ENCODE measurements around the gene LHX8. TPM values are rescaled to one million over a fixed set of nuclear protein-coding genes. Genes with fewer than 3 reads are reported as not detected.
"Not testable (repeated sequence)": the region's sequence is repeated elsewhere in the genome, so short reads cannot be mapped to it uniquely, and the experiment has no call there.

LHX8 gene
- polyA plus RNA-seq, 1 donor (not counting 4 experiments of a cell fraction or from before 2014, with no cell fraction given), result not detected

DNA sequence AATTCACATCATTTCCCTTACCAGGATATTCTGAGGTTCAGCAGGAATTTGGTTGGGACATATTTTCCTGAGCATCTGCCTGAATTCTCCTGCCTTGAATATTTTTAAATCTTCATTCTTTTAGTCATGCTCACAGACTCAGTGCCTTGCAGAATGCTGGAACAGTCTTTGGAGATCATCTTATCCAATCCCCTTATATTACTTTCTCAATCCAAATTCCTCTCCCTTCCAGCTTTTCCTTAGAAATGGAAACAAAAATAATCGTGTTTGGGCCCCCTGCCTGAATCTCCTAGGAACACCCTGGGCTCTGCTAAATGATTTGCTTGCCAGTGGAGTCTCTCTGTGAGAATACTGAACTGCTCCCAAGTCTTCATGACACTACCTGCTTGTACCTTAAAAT is 38.4 kb downstream of the LHX8 start:
- DNase-seq (ENCODE audit: low read depth, low spot score), result no peak
- H3K4me1 ChIP-seq (ENCODE audit: control insufficient read depth, extremely low read depth, insufficient read depth, low read length), result no peaks in the 10 kb centered on the region
- H4K20me1 ChIP-seq (ENCODE audit: control insufficient read depth, extremely low read depth, insufficient read depth, low read length), result no peaks in the 10 kb centered on the region
- no peaks in the 10 kb centered on the region for H3K9me3 ChIP-seq (ENCODE audit: control insufficient read depth, low read depth, low read length)
- H2AFZ ChIP-seq (ENCODE audit: control insufficient read depth, low read length), result no peak overlapping the region
- H3K27ac ChIP-seq (ENCODE audit: control insufficient read depth, insufficient read depth, low read length), result no peak overlapping the region
- no peaks in the 10 kb centered on the region for H3K36me3 ChIP-seq (ENCODE audit: control insufficient read depth in 2 of 2, extremely low read depth in 1 of 2, insufficient read depth in 2 of 2, low read length in 2 of 2)
- no peak for FAIRE-seq
- dilution Hi-C loops (cut with MboI; ENCODE audit: extremely low pct_ligation_motif_present, low sequenced_read_pairs), result no loop called here
- H3K9ac ChIP-seq (ENCODE audit: control insufficient read depth, extremely low read depth, insufficient read depth, low read length), result no peak overlapping the region
- H3K4me2 ChIP-seq (ENCODE audit: control insufficient read depth, extremely low read depth, insufficient read depth, low read depth, low read length), result no peak overlapping the region
- no peaks in the 10 kb centered on the region for H3K27me3 ChIP-seq (ENCODE audit: control insufficient read depth, extremely low read depth, insufficient read depth, low read length)
- no peak for TF ChIP-seq EZH2 (IDR thresholded peaks at IDR 0.05; ENCODE audit: low read length)
- TF ChIP-seq, protein P1, sequence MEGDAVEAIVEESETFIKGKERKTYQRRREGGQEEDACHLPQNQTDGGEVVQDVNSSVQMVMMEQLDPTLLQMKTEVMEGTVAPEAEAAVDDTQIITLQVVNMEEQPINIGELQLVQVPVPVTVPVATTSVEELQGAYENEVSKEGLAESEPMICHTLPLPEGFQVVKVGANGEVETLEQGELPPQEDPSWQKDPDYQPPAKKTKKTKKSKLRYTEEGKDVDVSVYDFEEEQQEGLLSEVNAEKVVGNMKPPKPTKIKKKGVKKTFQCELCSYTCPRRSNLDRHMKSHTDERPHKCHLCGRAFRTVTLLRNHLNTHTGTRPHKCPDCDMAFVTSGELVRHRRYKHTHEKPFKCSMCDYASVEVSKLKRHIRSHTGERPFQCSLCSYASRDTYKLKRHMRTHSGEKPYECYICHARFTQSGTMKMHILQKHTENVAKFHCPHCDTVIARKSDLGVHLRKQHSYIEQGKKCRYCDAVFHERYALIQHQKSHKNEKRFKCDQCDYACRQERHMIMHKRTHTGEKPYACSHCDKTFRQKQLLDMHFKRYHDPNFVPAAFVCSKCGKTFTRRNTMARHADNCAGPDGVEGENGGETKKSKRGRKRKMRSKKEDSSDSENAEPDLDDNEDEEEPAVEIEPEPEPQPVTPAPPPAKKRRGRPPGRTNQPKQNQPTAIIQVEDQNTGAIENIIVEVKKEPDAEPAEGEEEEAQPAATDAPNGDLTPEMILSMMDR (optimal IDR thresholded peaks at IDR 0.05 in 1 of 3, IDR thresholded peaks at IDR 0.05 in 1 of 3, conservative IDR thresholded peaks at IDR 0.05 in 1 of 3; ENCODE audit: extremely low read depth in 1 of 3, insufficient read depth in 2 of 3, low read length in 3 of 3), result no peak
- H3K79me2 ChIP-seq (ENCODE audit: control insufficient read depth, insufficient read depth, low read length), result no peaks in the 10 kb centered on the region
- H3K9me1 ChIP-seq (ENCODE audit: control insufficient read depth, extremely low read depth, insufficient read depth, low read length), result no peaks in the 10 kb centered on the region
- no peak overlapping the region for H3K4me3 ChIP-seq (ENCODE audit: control insufficient read depth in 2 of 3, extremely low read depth in 1 of 3, insufficient read depth in 2 of 3, low read depth in 1 of 3, low read length in 3 of 3)

DNA sequence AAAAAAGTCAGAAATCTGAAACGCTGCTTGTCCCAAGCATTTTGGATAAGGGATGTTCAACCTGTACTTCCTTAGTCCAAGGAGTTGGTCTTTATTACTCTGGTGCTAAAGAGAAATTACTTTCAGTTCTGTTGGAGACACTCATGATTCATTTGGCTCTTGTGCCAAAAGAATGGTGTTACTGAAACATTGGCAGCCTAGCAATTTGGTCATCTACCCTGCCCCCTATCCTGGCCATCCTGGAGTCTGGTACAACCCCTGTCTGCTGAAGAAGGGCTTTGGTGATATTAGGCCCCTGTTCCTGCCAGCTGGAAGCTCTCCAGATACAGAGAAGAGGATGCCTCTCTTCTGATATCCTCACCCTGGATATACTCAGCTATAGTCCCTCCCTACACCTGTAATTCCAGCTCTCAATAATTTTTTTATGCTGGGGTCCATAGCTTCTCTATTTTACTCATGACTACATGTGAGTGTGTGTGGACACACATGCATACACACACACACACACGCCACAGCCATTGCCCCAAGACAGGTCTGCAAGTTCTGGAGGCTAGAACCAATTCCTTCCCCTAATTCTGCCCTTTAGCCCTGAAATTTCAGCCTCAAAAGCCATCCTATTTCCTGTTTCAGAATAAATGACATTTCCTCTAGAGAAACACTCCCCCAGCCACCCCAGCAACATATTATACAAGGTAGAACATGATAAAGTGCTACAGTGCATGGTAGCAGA is 40.0 kb downstream of the LHX8 start:
- H2AFZ ChIP-seq (ENCODE audit: control insufficient read depth, low read length), result no peak overlapping the region
- FAIRE-seq (no peak), DNase-seq (ENCODE audit: low read depth, low spot score) (no peak)
- no peaks in the 10 kb centered on the region for H3K4me1 ChIP-seq (ENCODE audit: control insufficient read depth, extremely low read depth, insufficient read depth, low read length)
- no peaks in the 10 kb centered on the region for H3K79me2 ChIP-seq (ENCODE audit: control insufficient read depth, insufficient read depth, low read length)
- H3K9me3 ChIP-seq (ENCODE audit: control insufficient read depth, low read depth, low read length), result no peaks in the 10 kb centered on the region
- no peak overlapping the region for H3K27ac ChIP-seq (ENCODE audit: control insufficient read depth, insufficient read depth, low read length)
- no peak overlapping the region for H3K4me3 ChIP-seq (ENCODE audit: control insufficient read depth in 2 of 3, extremely low read depth in 1 of 3, insufficient read depth in 2 of 3, low read depth in 1 of 3, low read length in 3 of 3)
- TF ChIP-seq, protein P1 (optimal IDR thresholded peaks at IDR 0.05 in 1 of 3, IDR thresholded peaks at IDR 0.05 in 1 of 3, conservative IDR thresholded peaks at IDR 0.05 in 1 of 3; ENCODE audit: extremely low read depth in 1 of 3, insufficient read depth in 2 of 3, low read length in 3 of 3), result no peak
- no peak for TF ChIP-seq EZH2 (IDR thresholded peaks at IDR 0.05; ENCODE audit: low read length)
- H3K4me2 ChIP-seq (ENCODE audit: control insufficient read depth, extremely low read depth, insufficient read depth, low read depth, low read length), result no peak overlapping the region
- no peaks in the 10 kb centered on the region for H3K36me3 ChIP-seq (ENCODE audit: control insufficient read depth in 2 of 2, extremely low read depth in 1 of 2, insufficient read depth in 2 of 2, low read length in 2 of 2)
- H3K27me3 ChIP-seq (ENCODE audit: control insufficient read depth, extremely low read depth, insufficient read depth, low read length), result no peaks in the 10 kb centered on the region
- no peak overlapping the region for H3K9ac ChIP-seq (ENCODE audit: control insufficient read depth, extremely low read depth, insufficient read depth, low read length)
- H4K20me1 ChIP-seq (ENCODE audit: control insufficient read depth, extremely low read depth, insufficient read depth, low read length), result no peaks in the 10 kb centered on the region
- H3K9me1 ChIP-seq (ENCODE audit: control insufficient read depth, extremely low read depth, insufficient read depth, low read length), result no peaks in the 10 kb centered on the region
- dilution Hi-C loops (cut with MboI; ENCODE audit: extremely low pct_ligation_motif_present, low sequenced_read_pairs), result no loop called here

DNA sequence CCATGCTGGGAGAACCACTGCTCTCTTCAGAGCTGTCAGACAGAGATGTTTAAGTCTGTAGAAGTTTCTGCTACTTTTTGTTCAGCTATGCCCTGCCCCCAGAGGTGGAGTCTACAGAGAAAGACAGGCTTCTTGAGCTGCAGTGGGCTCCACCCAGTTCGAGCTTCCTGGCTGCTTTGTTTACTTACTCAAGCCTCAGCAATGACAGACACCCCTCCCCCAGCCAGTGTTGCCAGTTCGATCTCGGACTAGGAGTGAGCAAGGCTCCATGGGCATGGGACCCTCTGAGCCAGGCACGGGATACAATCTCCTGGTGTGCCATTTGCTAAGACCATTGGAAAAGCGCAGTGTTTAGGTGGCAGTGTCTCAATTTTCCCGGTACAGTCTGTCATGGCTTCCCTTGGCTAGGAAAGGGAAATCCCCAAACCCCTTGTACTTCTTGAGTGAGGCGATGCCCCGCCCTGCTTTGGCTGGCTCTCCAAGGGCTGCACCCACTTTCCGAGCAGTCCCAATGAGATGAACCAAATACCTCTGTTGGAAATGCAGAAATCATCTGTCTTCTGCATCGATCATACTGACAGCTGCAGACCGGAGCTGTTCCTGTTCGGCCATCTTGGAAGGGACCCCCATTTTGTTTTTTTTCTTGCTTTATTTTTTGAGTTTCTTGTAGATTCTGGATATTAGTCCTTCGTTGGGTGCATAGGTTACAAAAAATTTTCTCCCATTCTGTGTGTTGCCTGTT is 47.2 kb downstream of the LHX8 start:
- not testable (repeated sequence) for H3K9me3 ChIP-seq (ENCODE audit: control insufficient read depth, low read depth, low read length); H3K9me1 ChIP-seq (ENCODE audit: control insufficient read depth, extremely low read depth, insufficient read depth, low read length); H3K27ac ChIP-seq (ENCODE audit: control insufficient read depth, insufficient read depth, low read length); H3K4me3 ChIP-seq (ENCODE audit: control insufficient read depth in 2 of 3, extremely low read depth in 1 of 3, insufficient read depth in 2 of 3, low read depth in 1 of 3, low read length in 3 of 3); H3K4me2 ChIP-seq (ENCODE audit: control insufficient read depth, extremely low read depth, insufficient read depth, low read depth, low read length); DNase-seq (ENCODE audit: low read depth, low spot score); H3K4me1 ChIP-seq (ENCODE audit: control insufficient read depth, extremely low read depth, insufficient read depth, low read length); H2AFZ ChIP-seq (ENCODE audit: control insufficient read depth, low read length); H3K27me3 ChIP-seq (ENCODE audit: control insufficient read depth, extremely low read depth, insufficient read depth, low read length); H3K36me3 ChIP-seq (ENCODE audit: control insufficient read depth in 2 of 2, extremely low read depth in 1 of 2, insufficient read depth in 2 of 2, low read length in 2 of 2); FAIRE-seq; H4K20me1 ChIP-seq (ENCODE audit: control insufficient read depth, extremely low read depth, insufficient read depth, low read length); H3K9ac ChIP-seq (ENCODE audit: control insufficient read depth, extremely low read depth, insufficient read depth, low read length); H3K79me2 ChIP-seq (ENCODE audit: control insufficient read depth, insufficient read depth, low read length)
- dilution Hi-C loops (cut with MboI; ENCODE audit: extremely low pct_ligation_motif_present, low sequenced_read_pairs), result loop anchor here (25.0 kb wide), 1 partner anchor 394 kb away; no protein-coding TSS in a partner anchor
